ENCODE measurements around the gene MMP24OS. TPM values are rescaled to one million over a fixed set of nuclear protein-coding genes. Genes with fewer than 3 reads are reported as not detected.

The MMP24OS gene
- total and polyA plus RNA-seq, 4 donors: 5.2 to 16.0 (median 10.3) TPM

GRCh38 chr20:35291654-35292503, 14.0 kb upstream of the MMP24OS start, which contains the start of gene FAM83C:
TSS of gene FAM83C (minus strand) at chr20:35292425. CDS start at chr20:35292304, 121 bp downstream.
- Histone ChIP-seq H3K4me3 (ENCODE audit: low read depth in 1 of 3, low read length in 3 of 3) (no peak within 1 kb of the TSS), H3K27ac (ENCODE audit: low read depth in 1 of 2, low read length in 2 of 2) (no peak within 1 kb of the TSS), H3K9me3 (ENCODE audit: control insufficient read depth in 4 of 4, low read length in 3 of 4) (no peaks in the 10 kb centered on the region), H3K27me3 (ENCODE audit: control insufficient read depth in 4 of 4, insufficient read depth in 4 of 4, low read length in 3 of 4) (no peaks in the 10 kb centered on the region), H3K36me3 (ENCODE audit: control insufficient read depth in 4 of 4, insufficient read depth in 3 of 4, low read depth in 1 of 4, low read length in 3 of 4) (no peaks in the 10 kb centered on the region), H3K9ac (ENCODE audit: low read depth in 1 of 2, low read length in 2 of 2) (no peak within 1 kb of the TSS), H3K4me1 (ENCODE audit: control insufficient read depth in 4 of 4, insufficient read depth in 4 of 4, low read length in 3 of 4) (peaks cover 0 to 2% (median 1%) of the 10 kb centered on the region in 4 donors)
- DNase-seq (ENCODE audit: low spot score): no peak
- no peak for TF ChIP-seq YY1 (IDR thresholded peaks at IDR 0.05)
- TF ChIP-seq REST (IDR thresholded peaks at IDR 0.05): no peak
- TF ChIP-seq MAX (IDR thresholded peaks at IDR 0.05): no peak
- WGBS: 90% methylated on average over 40 of the region's 40 CpGs

- no peak overlapping the region for H3K9ac ChIP-seq (ENCODE audit: low read depth in 1 of 2, low read length in 2 of 2)
- H3K9me3 ChIP-seq (ENCODE audit: control insufficient read depth in 4 of 4, low read length in 3 of 4): no peaks in the 10 kb centered on the region
- H3K4me1 ChIP-seq (ENCODE audit: control insufficient read depth in 4 of 4, insufficient read depth in 4 of 4, low read length in 3 of 4): peaks cover 5 to 11% (median 8%) of the 10 kb centered on the region in 4 donors
- TF ChIP-seq EGR1 (IDR thresholded peaks at IDR 0.05; ENCODE audit: low read depth in 2 of 2): no peak
- no peak for TF ChIP-seq CTCF (IDR thresholded peaks at IDR 0.05; ENCODE audit: low read depth, low read length, missing input control)
- TF ChIP-seq FOXA2 (IDR thresholded peaks at IDR 0.05): no peak
- TF ChIP-seq SP1 (IDR thresholded peaks at IDR 0.05): no peak
- no peak for TF ChIP-seq NR2F2 (IDR thresholded peaks at IDR 0.05)
- TF ChIP-seq FOXA1 (IDR thresholded peaks at IDR 0.05): no peak
- no peak for TF ChIP-seq TAF1 (conservative IDR thresholded peaks at IDR 0.05)
- TF ChIP-seq GABPA (IDR thresholded peaks at IDR 0.05 in 1 of 2, conservative IDR thresholded peaks at IDR 0.05 in 1 of 2): no peak
- TF ChIP-seq MAX (IDR thresholded peaks at IDR 0.05): no peak
- no peak for TF ChIP-seq RXRA (IDR thresholded peaks at IDR 0.05)
- no peak for TF ChIP-seq ATF3 (IDR thresholded peaks at IDR 0.05)
- TF ChIP-seq JUND (IDR thresholded peaks at IDR 0.05): no peak
- no peak for TF ChIP-seq YY1 (IDR thresholded peaks at IDR 0.05)
- no peak for TF ChIP-seq HNF4G (IDR thresholded peaks at IDR 0.05)
- TF ChIP-seq HNF4A (conservative IDR thresholded peaks at IDR 0.05): no peak
- no peak for TF ChIP-seq REST (IDR thresholded peaks at IDR 0.05)
- no peak for TF ChIP-seq RAD21 (IDR thresholded peaks at IDR 0.05)
- no peak for TF ChIP-seq ZBTB33 (IDR thresholded peaks at IDR 0.05)
- WGBS: 87% methylated on average over 7 of the region's 7 CpGs
- no peak overlapping the region for H3K27ac ChIP-seq (ENCODE audit: low read depth in 1 of 2, low read length in 2 of 2)
- H3K27me3 ChIP-seq (ENCODE audit: control insufficient read depth in 4 of 4, insufficient read depth in 4 of 4, low read length in 3 of 4): no peaks in the 10 kb centered on the region
- no peaks in the 10 kb centered on the region for H3K36me3 ChIP-seq (ENCODE audit: control insufficient read depth in 4 of 4, insufficient read depth in 3 of 4, low read depth in 1 of 4, low read length in 3 of 4)
- no peak overlapping the region for H3K4me3 ChIP-seq (ENCODE audit: low read depth in 1 of 3, low read length in 3 of 3)
- no peak for DNase-seq (ENCODE audit: low spot score)
Observed at GRCh38 chr20:35290887-35291417, 13.0 kb upstream of the MMP24OS start.
